Endometrium (tissue), 2 donors: Measurements from ENCODE around the gene ADGRG2.
"Not testable (repeated sequence)": the region's sequence is repeated elsewhere in the genome, so short reads cannot be mapped to it uniquely, and the experiment has no call there.

Experiments used
- FAIRE-seq: peaks from 2 replicates; lab custom pipeline; 2012; peaks lifted over from hg19 to GRCh38; lab: Jason Lieb, UNC
- donor health status: control.
- donor health status: control.

ADGRG2 gene

DNA sequence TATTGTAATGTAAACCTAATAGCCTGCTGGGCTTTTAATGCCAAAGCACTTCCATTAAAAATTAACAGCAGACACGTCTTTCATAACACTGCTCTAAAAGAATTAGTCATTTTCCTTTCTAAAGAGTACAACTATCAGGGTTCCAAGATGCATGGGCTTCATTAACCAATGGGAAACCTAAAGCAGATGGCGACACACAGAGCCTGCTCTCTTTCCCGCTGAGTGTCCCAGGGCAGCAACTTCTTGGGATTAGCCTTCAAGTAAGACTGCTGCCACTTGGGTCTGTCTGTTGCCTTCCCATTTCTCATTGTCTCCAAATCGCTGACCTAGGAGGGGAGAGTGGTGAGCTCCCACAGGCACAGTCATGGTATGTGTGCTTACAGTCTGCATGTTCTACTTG, 124.4 kb downstream of the ADGRG2 start:
- no peak for FAIRE-seq

GRCh38 chrX:18996536-18996935, 125.7 kb downstream of the ADGRG2 start:
- no peak for FAIRE-seq

DNA sequence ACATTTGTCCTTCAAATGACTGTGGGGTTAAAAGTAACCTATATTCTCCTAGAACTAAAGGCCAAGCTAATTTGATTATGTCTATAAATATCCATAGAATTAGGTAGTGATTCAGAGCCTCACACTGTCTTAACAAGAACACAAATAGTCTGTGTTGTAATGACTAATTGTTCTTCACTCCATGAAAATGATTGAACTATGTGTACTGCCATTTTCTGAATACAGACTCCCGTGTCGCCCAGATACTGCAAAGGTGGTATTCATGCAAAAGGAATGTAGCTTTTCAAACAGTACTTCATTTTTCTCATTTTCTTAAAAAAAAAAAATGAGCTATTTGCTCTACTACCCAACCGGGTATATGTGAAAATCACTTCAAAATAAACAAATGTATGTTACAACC, 127.0 kb downstream of the ADGRG2 start:
- no peak for FAIRE-seq

GRCh38 chrX:18994713-18995112, 127.6 kb downstream of the ADGRG2 start:
- no peak for FAIRE-seq

DNA sequence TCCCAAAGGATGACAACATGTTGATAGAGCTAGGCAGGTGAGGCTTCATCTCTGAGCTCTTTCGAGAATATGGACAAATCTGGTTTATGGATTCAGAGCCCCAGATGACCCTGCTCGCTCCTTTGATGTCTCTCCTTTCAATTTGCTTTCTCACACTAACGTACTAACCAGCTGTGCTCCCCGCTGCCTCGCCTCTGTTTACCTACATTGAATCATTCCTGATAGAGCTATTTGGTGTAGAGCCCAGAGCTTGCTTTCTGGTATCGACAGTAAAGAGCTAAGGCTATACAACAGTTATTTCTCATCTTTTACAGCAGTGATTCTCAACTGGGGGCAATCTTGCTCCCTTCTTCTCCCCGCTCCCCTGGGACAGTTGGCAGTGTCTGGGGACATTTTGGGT, 129.4 kb downstream of the ADGRG2 start:
- FAIRE-seq: no peak

GRCh38 chrX:18985186-18985435, 137.2 kb downstream of the ADGRG2 start:
- no peak for FAIRE-seq

- FAIRE-seq: no peak
Observed at GRCh38 chrX:18984381-18985185, 137.7 kb downstream of the ADGRG2 start.

- no peak for FAIRE-seq
Observed at GRCh38 chrX:18983666-18984380, 138.4 kb downstream of the ADGRG2 start, which contains the start of gene PHKA2. Gene PHKA2, minus strand, starts transcription at chrX:18984114. Its CDS starts 182 bp downstream, at chrX:18983932.

DNA sequence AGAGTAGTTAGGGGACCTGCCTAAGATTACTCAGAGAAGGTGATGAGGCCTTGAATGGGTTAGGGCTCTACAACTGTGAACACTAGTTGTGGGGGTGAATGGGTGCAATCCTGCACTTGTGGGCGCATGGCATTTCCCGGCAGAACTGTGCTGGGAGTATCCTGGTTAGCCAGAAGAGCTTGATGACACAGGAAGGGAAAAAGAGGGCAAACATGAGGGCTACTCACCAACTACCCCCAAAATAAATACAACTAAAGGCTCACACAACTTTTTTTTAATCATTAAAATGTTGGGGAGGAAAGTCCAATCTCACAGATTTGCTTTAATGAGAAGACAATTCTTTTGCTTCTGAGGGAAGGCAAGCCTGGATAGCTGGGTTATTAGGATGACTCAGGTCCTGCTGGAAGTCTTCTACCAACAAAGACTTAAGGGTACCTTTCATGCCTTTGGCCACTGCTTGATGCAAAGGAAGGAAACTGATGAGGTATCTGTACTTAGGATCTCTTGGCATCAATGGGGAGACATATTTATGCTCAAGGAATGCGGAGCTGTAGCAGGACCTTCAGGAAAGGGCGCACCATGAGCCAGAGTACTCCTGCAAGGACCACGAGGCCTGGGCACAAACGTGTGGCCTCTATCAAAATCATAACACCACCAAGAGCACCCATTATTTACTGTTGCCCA, 141.0 kb downstream of the ADGRG2 start:
- no peak for FAIRE-seq

- not testable (repeated sequence) for FAIRE-seq
Observed at GRCh38 chrX:18980262-18980661, 142.0 kb downstream of the ADGRG2 start.

GRCh38 chrX:18974993-18975392, 147.3 kb downstream of the ADGRG2 start:
- FAIRE-seq: no peak

DNA sequence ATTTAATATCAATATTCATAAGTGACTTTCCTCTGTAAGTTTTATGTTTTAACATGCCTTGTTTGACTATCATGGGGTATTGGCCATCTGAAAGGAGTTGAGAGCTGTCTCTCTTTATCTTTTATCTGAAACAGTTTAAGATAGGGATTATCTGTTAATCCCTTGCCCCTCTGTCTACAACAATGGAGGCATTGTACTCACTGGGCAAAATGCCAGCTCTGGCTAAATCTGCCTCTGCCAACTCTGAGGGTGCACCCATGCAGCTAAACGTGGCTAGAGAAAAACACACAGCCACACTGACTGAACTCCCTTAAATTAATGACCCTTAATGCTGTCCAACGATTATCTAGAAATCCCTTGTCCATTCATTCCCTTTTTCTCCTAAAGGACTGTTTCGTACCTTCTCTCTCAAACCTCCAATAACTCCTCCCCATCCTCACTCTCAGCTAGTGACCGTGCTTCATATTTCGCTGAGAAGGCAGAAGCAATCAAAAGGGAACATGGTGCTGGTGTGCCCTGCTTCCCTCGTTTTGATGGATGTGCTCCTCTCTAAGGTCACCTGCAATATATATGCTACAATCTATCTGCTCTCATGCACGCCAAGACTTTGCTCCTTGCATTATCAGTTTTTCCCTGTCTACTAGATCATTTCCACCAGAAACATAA, 148.6 kb downstream of the ADGRG2 start:
- no peak for FAIRE-seq

DNA sequence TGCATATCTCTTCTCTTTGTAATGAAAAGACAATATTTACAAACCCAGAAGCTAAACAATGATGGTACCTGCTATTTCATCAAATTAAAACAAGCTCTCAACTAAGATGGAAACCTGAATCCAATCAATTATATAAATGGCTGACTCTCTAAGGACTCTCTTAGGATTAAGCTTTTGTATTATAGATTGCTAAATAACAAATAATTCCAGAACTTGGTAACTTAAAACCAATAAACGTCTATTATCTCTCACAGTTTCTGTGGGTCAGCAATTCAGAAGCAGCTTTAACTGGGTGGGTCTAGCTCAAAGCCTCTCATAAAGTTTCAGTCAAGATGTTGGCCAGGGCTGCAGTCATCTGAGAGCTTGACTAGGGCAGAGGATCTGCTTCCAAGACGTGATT, 150.8 kb downstream of the ADGRG2 start:
- no peak for FAIRE-seq

- FAIRE-seq: no peak
Observed at GRCh38 chrX:18970465-18970864, 151.8 kb downstream of the ADGRG2 start.

- no peak for FAIRE-seq
Observed at GRCh38 chrX:18966624-18967023, 155.6 kb downstream of the ADGRG2 start.

DNA sequence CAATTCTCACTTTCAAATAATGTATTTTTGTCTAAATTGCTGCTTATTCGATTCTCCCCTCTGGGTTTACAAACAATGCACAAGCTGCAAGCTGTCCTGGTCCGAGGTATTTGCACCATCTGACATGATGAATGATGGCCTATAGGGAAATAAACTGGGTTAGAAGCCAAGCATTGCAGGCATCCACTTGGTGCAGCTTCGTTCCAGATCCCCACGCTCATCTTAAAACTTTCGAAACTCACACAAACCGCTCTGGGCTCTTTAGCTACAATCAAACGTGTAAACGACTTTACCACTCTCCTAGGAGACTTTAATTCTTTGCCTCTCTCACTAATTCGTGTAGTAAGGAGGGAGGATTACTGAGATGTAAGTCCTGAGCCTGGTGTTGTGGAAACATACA, 157.4 kb downstream of the ADGRG2 start:
- no peak for FAIRE-seq

DNA sequence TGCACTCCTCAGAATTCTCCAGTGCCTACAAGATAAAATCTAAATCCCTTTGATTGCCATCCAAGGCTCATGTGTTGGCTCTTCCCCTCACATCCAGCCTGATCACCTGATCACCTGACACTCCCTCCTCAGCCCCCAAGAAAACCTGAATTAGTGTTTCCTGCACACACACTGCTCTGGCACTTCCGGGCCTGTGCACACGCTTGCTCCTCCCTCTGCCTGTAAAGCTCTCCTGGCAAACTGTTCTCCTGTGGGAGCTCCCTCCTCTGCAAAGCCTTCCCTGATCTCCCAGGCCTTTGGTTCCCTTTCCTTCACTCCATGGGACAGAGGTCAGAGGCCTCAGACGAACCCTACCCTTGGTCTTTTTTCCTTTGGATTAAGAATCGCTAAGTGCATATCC, 158.2 kb downstream of the ADGRG2 start:
- FAIRE-seq: no peak

GRCh38 chrX:18962329-18962728, 159.9 kb downstream of the ADGRG2 start:
- FAIRE-seq: no peak

DNA sequence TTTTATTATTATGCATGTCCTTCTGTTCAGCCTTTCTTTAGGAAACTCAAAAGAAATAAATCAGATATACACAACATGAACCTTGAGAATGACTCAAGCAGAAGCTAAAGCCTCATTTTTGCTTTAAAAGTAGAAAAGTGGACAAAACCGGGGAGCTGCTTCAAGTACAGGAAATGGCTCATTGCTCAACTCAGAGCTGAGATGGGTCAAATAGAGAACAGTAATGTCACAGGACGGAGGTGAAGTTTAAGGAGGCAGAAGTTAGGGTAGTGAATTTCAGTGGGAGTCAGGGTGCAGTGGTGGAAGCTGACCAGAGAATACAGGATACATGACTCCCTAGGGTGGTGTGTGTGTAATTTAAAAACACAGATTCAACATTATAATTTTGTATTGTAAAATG, 160.6 kb downstream of the ADGRG2 start:
- no peak for FAIRE-seq

DNA sequence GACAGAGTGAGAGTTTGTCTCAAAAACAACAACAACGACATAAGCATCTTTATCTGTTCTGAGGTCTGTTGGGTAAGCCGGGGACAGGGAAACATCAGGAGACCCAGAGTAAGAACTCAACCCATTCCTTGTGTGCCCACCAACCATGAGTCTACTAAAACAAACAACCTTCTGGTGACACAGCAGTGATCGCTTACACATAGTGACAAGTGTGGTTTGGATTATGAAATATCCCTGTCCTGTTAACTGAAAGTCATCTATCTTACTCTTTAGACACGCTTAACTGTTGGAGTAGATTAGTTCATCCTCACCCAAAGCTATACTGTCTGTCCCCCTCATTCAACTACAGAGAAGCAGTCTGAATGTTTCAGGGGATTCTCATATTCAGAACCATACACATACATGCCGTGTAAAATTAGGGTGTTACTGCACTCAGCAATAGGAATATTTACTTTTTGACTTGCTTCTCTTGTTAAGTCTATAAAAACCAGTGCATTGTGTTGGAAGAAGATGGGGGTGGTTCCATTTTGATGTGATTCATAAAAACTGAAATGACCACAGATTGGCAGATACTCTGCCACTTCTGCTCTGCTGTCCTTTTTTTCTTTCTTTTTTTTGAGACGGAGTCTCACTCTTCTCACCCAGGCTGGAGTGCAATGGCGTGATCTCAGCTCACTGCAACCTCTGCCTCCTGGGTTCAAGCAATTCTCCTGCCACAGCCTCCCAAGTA, 165.8 kb downstream of the ADGRG2 start:
- no peak for FAIRE-seq

- FAIRE-seq: no peak
Observed at GRCh38 chrX:18955676-18956075, 166.6 kb downstream of the ADGRG2 start.

DNA sequence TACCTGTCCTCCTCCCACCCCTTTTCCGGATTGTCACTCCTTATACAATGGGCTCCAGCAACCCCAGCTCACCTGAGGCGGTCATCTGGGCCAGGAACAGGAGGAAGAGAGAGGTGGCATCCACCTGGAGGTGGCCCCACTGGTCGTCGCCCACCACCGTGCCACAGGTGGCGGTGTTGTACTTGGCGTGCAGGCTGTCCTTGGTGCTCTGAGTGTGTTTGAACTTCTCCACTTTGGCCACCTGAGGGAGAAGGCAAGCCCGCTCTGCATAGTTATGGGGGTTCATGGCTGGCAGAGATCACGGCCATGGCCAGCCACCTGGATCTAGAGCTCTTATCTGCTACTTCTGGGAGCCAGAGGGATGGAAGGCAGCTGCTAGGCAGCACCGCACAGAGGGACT, 171.2 kb downstream of the ADGRG2 start:
- no peak for FAIRE-seq
